GM18511 (cell line): Measurements from ENCODE around the gene SLC35B2.

Experiments
- ATAC-seq: cut with Tn5 transposase; IDR thresholded peaks from one replicate; pipeline ENCODE4 v1.9.1; 2021; ENCODE audit warnings: mild to moderate bottlenecking, moderate library complexity; ENCODE audit not compliant: unreplicated experiment

Gene SLC35B2

DNA sequence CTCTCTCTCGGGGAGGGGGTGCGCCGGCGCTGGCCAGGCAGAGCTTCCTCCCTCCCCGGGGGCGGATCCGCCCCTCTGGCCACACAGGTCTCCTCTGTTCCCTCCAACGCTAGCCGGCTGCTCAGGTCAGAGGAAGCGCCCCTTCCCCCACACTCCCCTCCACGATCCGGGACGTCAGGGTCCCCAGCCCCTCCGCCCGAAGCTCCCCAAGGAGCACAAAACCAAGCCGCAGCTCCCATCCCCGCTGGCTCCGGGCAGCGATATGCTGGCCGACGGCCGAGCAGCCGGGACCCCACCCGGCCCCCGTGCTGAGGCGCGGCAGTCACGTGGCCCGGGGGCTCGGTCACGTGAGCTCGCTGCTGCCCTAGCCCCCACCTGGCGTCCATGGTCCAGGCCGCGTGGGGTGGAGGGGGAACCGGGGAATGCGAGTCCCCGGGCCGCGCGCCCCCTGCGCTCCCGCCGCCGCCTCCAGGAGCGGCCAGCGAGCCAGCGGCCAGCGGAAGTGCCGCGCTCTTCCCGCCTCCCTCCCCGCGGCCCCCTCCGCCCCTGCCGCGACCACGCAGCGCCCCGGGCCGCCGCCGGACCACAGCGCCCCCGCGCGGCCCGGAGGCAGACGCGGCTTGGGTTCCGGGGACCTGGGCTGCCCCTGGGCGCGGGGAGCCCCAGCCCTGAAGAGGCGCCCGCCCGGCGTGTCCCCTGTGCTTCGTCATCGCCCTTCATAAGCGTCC, at the start of gene SLC35B2:
SLC35B2 (minus strand) TSS at position 504 of the 728 bp plus-strand sequence; CDS start at position 386, 118 bp downstream.
- ATAC-seq: peak; percentile 56

DNA sequence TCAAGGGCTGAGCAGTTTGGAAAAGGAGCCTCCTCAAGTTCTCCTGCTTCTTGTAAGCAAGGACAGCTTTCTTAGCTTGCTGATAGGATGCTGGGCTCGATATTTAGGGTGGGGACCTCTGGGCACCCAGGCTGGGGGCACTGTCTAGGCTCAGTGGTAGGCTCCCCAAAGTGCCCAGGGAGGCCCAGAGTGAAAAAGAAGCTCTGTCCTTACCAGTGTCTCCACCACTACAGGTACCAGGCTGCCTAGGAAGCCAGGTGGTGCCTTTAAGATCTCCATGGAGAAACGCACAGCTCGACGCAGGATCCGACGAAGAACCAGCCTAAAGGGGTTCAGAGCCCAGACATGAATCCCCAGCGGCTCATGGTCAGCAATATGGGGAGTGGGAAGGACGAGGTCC, 49.4 kb upstream of the SLC35B2 start:
- ATAC-seq: no peak

DNA sequence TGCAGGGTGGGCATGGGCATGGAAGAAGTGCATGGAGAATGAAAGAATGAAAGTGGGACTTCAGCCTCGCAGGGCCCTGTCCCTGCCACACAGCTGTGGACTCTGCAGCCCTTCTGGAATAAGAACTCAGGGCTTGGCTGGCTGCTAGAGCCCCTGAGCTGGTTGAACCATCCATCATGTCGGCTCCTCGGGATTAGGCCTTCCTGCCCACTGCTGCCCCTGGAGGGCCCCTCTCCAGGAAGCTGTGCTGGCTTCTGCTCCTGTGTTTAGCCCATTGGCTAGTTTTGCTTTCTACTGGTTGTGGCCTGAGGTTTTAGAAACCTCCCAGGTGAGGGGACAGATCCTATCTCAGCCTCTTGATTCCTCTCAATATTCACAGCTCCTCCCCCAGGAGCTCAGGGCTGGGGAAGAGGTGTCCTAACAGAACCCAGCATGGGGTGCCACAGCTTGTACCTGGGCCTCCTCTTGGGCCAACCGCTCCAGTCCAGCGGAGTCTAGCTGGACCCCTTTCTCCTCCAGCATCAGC, 47.9 kb upstream of the SLC35B2 start:
- ATAC-seq: no peak

GRCh38 chr6:44304282-44305199, 47.2 kb upstream of the SLC35B2 start:
- ATAC-seq: no peak

DNA sequence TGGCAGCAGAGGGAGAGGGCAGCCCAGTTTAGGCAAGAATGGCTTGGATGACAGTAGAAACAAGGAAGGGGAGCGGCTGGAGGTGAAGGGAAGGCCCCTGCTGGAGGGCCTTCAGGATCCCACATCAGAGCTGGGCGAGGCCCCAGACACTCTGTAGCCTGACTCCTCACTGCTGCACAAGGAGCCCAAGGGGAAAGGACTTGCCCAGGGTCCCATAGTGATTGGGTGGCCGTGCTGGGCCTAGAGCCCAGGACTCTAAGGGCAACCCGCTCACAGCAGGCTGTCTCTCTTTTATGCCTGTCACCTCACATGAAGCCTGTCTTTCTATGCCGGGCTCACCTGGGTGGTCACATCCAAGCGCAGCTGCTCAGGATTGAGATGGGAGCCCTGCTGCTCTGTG, 46.5 kb upstream of the SLC35B2 start:
- no peak for ATAC-seq

DNA sequence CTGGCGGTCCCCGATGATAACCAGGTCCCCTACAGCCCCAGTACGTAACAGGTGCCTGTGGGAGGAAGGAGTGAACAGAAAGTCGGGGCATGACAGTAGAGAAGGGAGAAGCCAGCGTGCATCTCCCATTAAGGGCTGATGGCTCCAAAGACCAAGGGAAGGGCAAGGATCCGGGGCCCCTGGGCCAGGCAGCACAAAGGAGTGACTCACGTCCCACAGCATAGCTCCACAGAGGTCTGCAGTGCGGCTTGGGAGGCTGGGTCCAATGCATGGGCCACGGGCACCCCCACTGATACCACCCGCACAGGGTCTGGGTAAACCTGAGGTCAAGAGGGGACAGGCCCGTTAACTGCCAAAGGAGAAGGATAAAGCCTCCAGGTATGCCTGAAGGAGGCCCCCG, 45.5 kb upstream of the SLC35B2 start:
- ATAC-seq: no peak

DNA sequence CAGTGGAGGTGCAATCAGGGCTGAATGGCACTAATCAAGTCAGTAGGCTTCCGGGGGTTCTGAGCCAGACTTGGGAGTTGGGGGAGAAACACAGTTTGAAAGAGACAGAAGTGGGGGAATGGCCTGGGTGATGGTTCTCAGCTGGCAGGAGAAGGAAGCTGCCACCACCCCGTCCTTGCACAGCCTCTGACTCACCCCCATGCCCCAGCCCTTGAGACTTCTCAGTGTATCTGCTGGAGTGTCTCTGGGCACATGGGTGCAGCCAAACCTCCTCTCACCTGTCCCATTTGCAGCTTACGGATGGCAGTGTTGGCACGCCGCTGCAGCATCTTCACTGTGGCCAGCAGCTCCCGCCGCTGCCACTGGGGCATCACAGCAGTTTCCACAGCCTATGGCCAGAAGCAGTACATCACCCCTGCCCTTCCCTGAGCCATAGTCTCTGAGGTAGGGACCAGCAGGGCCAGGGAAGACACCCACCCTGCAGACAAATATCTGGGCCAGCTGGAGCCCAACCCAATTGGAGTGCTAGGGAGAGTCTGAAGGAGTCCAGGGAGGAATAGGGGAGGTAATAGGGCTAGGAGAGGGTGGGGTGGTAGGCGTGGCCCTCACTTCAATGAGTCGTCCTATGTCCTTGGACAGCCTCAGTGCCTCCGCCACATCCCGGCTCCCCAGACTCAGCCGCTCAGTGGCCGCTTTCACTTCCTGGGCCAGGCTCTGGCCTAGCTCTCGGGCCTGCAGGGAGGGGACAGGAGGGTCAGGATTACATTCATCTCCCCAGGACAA, 44.6 kb upstream of the SLC35B2 start:
- no peak for ATAC-seq

GRCh38 chr6:44301106-44301505, 43.8 kb upstream of the SLC35B2 start:
- no peak for ATAC-seq

DNA sequence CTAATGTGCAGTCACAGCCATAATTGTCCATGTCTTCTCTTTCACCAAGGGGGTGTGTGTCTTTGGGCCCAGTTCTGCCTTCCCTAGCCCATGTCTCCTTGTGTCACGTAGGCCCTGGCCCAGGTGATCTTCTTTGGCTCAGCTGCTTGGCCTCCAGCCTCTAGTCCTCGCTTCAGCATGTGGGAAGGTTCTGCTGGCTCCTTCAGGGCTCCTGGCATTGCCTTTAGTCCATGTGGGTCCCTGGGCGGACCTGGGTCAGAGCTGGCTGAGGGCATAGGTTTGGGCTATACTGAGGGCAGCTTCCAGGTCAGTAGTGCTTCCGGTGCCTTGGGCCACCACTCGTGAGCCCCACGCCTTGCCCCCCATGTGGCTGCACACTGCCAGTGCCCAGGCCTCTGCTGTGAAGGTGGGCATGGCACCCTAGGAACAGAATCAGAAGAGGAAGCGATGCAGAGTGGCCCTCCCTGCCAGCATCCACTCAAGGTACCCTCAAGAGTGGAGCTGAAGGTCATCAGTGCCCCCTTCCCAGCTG, 43.0 kb upstream of the SLC35B2 start:
- ATAC-seq: no peak

DNA sequence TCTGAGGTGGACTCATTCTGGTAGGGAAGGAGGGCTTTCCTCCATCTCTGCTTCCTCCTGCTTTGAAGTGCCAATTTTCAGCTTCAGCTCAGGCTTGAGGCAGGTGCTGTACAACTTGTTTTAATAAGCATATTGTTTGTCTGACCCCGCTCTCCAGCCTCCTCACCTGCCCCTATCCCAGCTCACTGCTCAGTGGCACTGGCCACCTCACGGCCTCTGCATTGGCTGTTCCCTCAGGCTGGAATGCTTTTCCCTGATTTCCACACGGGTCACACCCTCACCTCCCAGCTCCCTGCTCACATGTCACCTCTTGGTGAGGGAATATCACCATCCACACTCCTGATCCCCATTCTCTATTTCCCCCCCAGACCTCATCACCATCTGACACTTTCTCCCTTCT, 41.5 kb upstream of the SLC35B2 start:
- ATAC-seq: no peak

GRCh38 chr6:44298055-44298803, 40.9 kb upstream of the SLC35B2 start:
- no peak for ATAC-seq

GRCh38 chr6:44297063-44298038, 40.0 kb upstream of the SLC35B2 start:
- ATAC-seq: no peak

DNA sequence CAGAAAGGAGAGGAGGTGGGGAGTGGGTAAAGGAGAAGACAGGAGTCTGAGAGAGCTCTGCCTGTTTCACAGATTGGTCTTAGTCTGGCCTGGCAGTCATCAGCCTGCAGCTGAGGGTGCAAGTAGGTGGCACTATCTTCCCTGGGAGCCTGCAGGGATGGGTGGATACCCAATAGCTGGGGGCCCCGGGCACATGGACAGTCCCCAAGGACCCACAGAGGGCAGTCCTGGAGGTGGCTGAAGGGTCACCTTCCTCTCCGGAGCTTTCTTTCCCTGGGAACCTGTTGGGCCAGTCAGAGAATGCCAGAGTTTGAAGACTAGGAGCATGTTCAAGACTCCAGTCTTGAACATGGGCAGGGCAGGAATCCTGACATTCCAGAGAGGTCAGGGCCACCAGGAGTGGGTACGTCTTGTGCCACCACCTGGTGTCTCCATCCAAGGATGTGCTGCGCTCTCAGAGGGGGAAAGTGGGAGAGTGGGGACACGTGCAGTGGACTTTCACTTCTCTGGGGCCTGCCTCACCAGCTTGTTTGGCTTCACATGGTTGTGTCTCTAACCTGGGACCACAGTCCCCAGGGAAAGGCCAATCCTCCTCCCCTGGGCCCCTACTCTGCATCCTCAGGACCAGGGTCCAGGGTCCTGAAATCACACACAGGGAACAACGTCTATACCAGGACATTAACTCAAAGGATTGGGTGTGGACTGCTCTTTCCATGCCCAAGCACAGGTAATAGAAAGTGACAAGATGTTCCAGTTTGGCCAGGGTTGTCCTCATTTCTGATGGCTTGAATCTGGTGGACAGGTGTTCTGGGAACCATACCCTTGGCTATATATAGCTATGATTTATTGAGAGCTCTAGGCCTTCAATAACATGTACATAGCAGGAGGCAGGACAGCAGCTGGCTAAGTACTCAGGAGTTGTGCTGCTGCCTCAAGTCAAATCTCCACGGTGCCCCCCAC, 37.8 kb upstream of the SLC35B2 start:
- ATAC-seq: no peak

- ATAC-seq: no peak
Measured at GRCh38 chr6:44292661-44293365, 35.5 kb upstream of the SLC35B2 start.

DNA sequence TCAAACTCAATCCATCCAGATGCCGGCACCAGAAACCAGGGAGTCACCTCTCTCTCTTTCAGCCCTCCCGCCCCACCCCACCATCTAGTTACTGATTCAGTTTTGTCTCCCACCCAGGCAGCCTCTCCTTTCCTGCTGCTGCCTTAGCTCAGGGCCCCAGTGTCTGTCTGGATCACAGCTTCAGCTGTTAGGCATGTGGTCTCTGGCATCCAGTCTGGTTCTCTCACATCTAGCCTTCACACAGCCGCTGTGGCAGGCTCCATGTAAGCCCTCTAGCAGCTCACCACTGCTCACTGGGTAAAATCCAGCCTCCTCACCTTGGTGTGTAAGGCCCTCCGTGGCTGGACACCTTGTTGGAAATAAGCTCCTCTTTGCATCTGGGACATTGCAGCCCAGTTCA, 34.5 kb upstream of the SLC35B2 start:
- no peak for ATAC-seq

GRCh38 chr6:44289726-44290260, 32.5 kb upstream of the SLC35B2 start:
- ATAC-seq: no peak

DNA sequence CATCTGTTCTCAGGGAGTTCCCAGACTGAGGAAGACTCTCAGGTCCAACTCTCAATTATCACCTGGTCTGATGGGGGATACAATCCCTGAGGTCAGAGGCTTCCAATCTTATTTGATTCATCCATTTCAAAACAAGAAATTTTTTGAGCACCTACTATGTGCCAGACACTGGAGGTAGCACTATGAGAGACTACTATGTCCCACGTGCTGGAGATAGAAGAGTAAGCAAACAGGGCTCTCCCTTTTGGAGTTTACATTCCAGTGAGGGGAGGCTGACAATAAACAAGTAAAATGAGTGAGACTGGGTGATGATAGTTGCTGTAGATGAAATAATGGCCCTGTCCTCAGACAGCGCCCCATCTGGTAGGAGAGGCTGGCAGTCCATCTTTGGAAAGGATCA, 29.4 kb upstream of the SLC35B2 start:
- no peak for ATAC-seq
